Heart left ventricle (tissue), 16 donors: ENCODE data around the gene TXNDC11. TPM values are rescaled to one million over a fixed set of nuclear protein-coding genes. Genes with fewer than 3 reads are reported as not detected.
A peak's percentile ranks its signal among the peaks of the same experiment; 100 is the strongest.

Experiments used
- ATAC-seq, 4 donors: fragments of 200-7000 bp; cut with Tn5 transposase; one replicate each; pipeline ENCODE4 v1.9.1; 2020 to 2022; ENCODE audit warnings: moderate library complexity in 4 of 4, mild to moderate bottlenecking in 3 of 4, moderate number of reproducible peaks in 1 of 4
- DNase-seq, 5 donors: peaks; one replicate each; pipeline ENCODE4 v3.0.0-alpha.2; 2020
- H3K27ac ChIP-seq, 12 donors: fragments of 200-600 bp; sonication (generic) in 4 of 12; one replicate each; pipeline versions ENCODE4 v1.5.0 to v1.8.0; 2016 to 2022; ENCODE audit warnings: mild to moderate bottlenecking in 2 of 12
- H3K27me3 ChIP-seq, 9 donors: fragments of 200-600 bp; sonication (generic) in 2 of 9; one replicate each; pipeline versions ENCODE4 v1.5.1 to v1.8.0; 2016 to 2022; ENCODE audit warnings: mild to moderate bottlenecking in 3 of 9
- H3K36me3 ChIP-seq, 9 donors: fragments of 200-600 bp; sonication (generic) in 2 of 9; one replicate each; pipeline versions ENCODE4 v1.5.0 to v1.8.0; 2018 to 2022; ENCODE audit warnings: mild to moderate bottlenecking in 2 of 9
- H3K4me1 ChIP-seq, 12 donors: fragments of 200-600 bp; sonication (generic) in 4 of 12; one replicate each; pipeline versions ENCODE4 v1.5.0 to v1.8.0; 2016 to 2022; ENCODE audit warnings: mild to moderate bottlenecking in 3 of 12
- H3K4me3 ChIP-seq, 12 donors: fragments of 200-600 bp; sonication (generic) in 4 of 12; one replicate each; pipeline versions ENCODE4 v1.5.0 to v1.8.0; 2017 to 2022; ENCODE audit warnings: mild to moderate bottlenecking in 9 of 12, moderate library complexity in 4 of 12
- H3K9me3 ChIP-seq, 12 donors: fragments of 200-600 bp; sonication (generic) in 4 of 12; one replicate each; pipeline versions ENCODE4 v1.5.0 to v1.8.0; 2016 to 2022; ENCODE audit warnings: mild to moderate bottlenecking in 1 of 12
- CTCF ChIP-seq, 12 donors: fragments of 200-600 bp; sonication (generic) in 4 of 12; IDR thresholded peaks; one replicate each; pipeline versions ENCODE4 v1.5.0 to v1.8.0; 2018 to 2022; ENCODE audit warnings: antibody characterized with exemption in 12 of 12, mild to moderate bottlenecking in 5 of 12
- POLR2A ChIP-seq, 2 donors: fragments of 450-650 bp; IDR thresholded peaks; one replicate each; pipeline ENCODE4 v1.6.1; 2017; ENCODE audit warnings: antibody characterized with exemption in 2 of 2, mild to moderate bottlenecking in 2 of 2, moderate library complexity in 2 of 2
- WGBS, 4 donors: extraction: QIAGEN DNeasy Blood & Tissue Kit in 2 of 4; methylation state at CpG; one replicate each; pipeline versions ENCODE4 v1.1.5 to v1.1.7; 2013 to 2018; 5-methylcytosine and 5-hydroxymethylcytosine counted together
- intact Hi-C, 10 donors: fragments of 100-400 bp; cut with DNase I; formaldehyde crosslinking; loops; one replicate each; pipeline versions ENCODE4 v1.11.1 to v1.14.2; 2022
- polyA plus RNA-seq, 2 donors: library from polyadenylated mRNA; stranded (reverse); fragments of 200-250 nt; gene quantifications; one replicate each; pipeline ENCODE4 v1.2.3, GENCODE V29; 2013
- total RNA-seq, 9 donors: library from RNA; depleted of rRNA in 2 of 9; stranded (reverse); fragments of >200 nt in 2 of 9; fragmentation: NEBNext Ultra II Directional in 3 of 9; extraction: Animal tissue kit (Norgen Biotek cat#: 25700) in 3 of 9; gene quantifications; one replicate each; pipeline versions ENCODE4 v1.1.0 to v1.2.4, GENCODE V29; 2016 to 2023
- donor health status: ischemic (EF 13 %, LVEDD 7.1; RV severe dilation, severe dysfunction).
- donor health status: healthy with polysubstance abuse.
- donor health status: DM: no; HTN: yes; CAD: no.
- donor health status: DM: no; HTN: no; CAD: no.
- donor health status: ischemic (EF 25% LVEDD 6.9; RV normal size, moderate dysfunction).
- donor health status: ischemic (EF 25% LVEDD 5.7; RV mildly dilated, moderate dysfunction).
- donor health status: healthy.
- donor health status: DM: yes; HTN: yes; CAD: no.
- donor health status: ischemic (EF 35%, LVEDD 5.7; RV mildly dilated, moderate dysfunction).
- donor health status: nonischemic (EF 11% LVEDD 7.7; RV severe dilation, severe dysfunction).
- donor health status: DM: yes; HTN: yes; CAD: no.
- donor health status: PGD.
- donor health status: ischemic (EF 29% LVEDD 5.4; RV normal size, mild dysfunction).
- donor health status: nonischemic (EF 23%, LVEDD 6.1; RV moderate dilation, normal function).

TXNDC11 gene
- total and polyA plus RNA-seq, 11 donors, result 18.9 to 53.1 (median 25.9) TPM

- Histone ChIP-seq H3K36me3 (peaks cover 0 to 90% (median 61%) of the 10 kb centered on the region in 9 donors), H3K4me1 (peaks cover 0 to 33% (median 26%) of the 10 kb centered on the region in 12 donors), H3K27me3 (no peaks in the 10 kb centered on the region), H3K27ac (no peak overlapping the region), H3K4me3 (no peak overlapping the region), H3K9me3 (no peaks in the 10 kb centered on the region)
- 82 to 89% (median 88%) methylated on average over 8 of the region's 8 CpGs for WGBS, 4 donors
- intact Hi-C loops, result no loop called here
- no peak for DNase-seq
- no peak for ATAC-seq
- TF ChIP-seq CTCF (IDR thresholded peaks at IDR 0.05) (no peak), POLR2A (IDR thresholded peaks at IDR 0.05) (no peak)
Measured at GRCh38 chr16:11692171-11692570, 50.5 kb downstream of the TXNDC11 start.

DNA sequence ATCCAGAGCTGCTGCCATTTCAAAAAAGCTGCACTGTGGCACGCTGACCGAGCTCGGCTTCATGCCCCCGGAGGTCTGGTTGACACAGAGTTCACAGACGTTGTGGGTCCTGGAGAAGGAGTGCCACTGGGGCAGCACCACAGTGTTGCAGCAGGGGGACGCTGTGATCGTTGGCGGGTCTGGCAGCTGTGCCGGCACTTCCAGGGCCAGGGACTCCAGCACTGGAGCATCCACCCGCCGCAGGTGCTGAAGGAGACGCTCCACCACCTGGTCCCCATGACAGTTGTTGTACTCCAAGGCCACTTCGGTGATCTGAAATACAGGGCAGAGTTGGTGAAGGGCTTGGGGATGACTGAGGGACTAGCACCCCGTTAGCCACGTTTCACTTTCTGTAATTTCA is 50.9 kb downstream of the TXNDC11 start:
- intact Hi-C loops, result no loop called here
- no peaks in the 10 kb centered on the region for H3K27me3 ChIP-seq
- 93 to 98% (median 94%) methylated on average over 10 to 15 of the region's 15 CpGs for WGBS, 4 donors

GRCh38 chr16:11691235-11691634 is 51.4 kb downstream of the TXNDC11 start:
- Histone ChIP-seq H3K36me3 (peaks cover 0 to 90% (median 61%) of the 10 kb centered on the region in 9 donors), H3K4me3 (no peak overlapping the region), H3K27me3 (no peaks in the 10 kb centered on the region), H3K9me3 (no peaks in the 10 kb centered on the region), H3K27ac (no peak overlapping the region), H3K4me1 (peaks cover 0 to 42% (median 28%) of the 10 kb centered on the region in 12 donors)
- TF ChIP-seq CTCF (IDR thresholded peaks at IDR 0.05), result no peak
- TF ChIP-seq POLR2A (IDR thresholded peaks at IDR 0.05), result no peak
- ATAC-seq (no peak), DNase-seq (no peak)
- intact Hi-C loops, result no loop called here
- 94 to 98% (median 95%) methylated on average over 5 of the region's 5 CpGs for WGBS, 4 donors

More for the DNA sequence above, 50.9 kb downstream of the TXNDC11 start:
- DNase-seq (no peak), ATAC-seq (no peak)
- TF ChIP-seq CTCF (IDR thresholded peaks at IDR 0.05) (no peak), POLR2A (IDR thresholded peaks at IDR 0.05) (no peak)
- Histone ChIP-seq H3K27ac (no peak overlapping the region), H3K9me3 (no peaks in the 10 kb centered on the region), H3K36me3 (peaks cover 0 to 90% (median 61%) of the 10 kb centered on the region in 9 donors), H3K4me3 (no peak overlapping the region), H3K4me1 (peaks cover 0 to 37% (median 27%) of the 10 kb centered on the region in 12 donors)

GRCh38 chr16:11689031-11689840 is 53.4 kb downstream of the TXNDC11 start:
- Histone ChIP-seq H3K27ac (peak overlapping the region in 9 of 12 donors; percentile 3 to 83 (median 16)), H3K4me1 (peaks cover 0 to 44% (median 28%) of the 10 kb centered on the region in 12 donors), H3K27me3 (no peaks in the 10 kb centered on the region), H3K9me3 (no peaks in the 10 kb centered on the region), H3K4me3 (no peak overlapping the region), H3K36me3 (peaks cover 0 to 90% (median 63%) of the 10 kb centered on the region in 9 donors)
- TF ChIP-seq CTCF (IDR thresholded peaks at IDR 0.05) (no peak), POLR2A (IDR thresholded peaks at IDR 0.05) (no peak)
- ATAC-seq, result peak in 3 of 4 donors; percentile 6 to 32 (median 23)
- no peak for DNase-seq
- WGBS, 4 donors, result 86 to 89% (median 89%) methylated on average over 3 of the region's 3 CpGs
- intact Hi-C loops, result no loop called here
